Measurements from ENCODE around the gene CHMP6. TPM values are rescaled to one million over a fixed set of nuclear protein-coding genes. Genes with fewer than 3 reads are reported as not detected.
A peak's percentile ranks its signal among the peaks of the same experiment; 100 is the strongest.
"Not testable (repeated sequence)": the region's sequence is repeated elsewhere in the genome, so short reads cannot be mapped to it uniquely, and the experiment has no call there.

Gene CHMP6
- total RNA-seq, 1 donor = 17.4 TPM

- no peak for TF ChIP-seq CTCF (IDR thresholded peaks at IDR 0.05; ENCODE audit: insufficient read depth, low read length)
- no peak overlapping the region for H3K4me3 ChIP-seq (ENCODE audit: low read depth, low read length)
- no peak for DNase-seq (ENCODE audit: low read depth)
Measured at GRCh38 chr17:81013642-81014041, 22.0 kb downstream of the CHMP6 start.

GRCh38 chr17:81015136-81015535, 23.5 kb downstream of the CHMP6 start:
- no peak overlapping the region for H3K4me3 ChIP-seq (ENCODE audit: low read depth, low read length)
- TF ChIP-seq CTCF (IDR thresholded peaks at IDR 0.05; ENCODE audit: insufficient read depth, low read length) = no peak
- DNase-seq (ENCODE audit: low read depth) = no peak

GRCh38 chr17:81016575-81016974, 24.9 kb downstream of the CHMP6 start:
- no peak for TF ChIP-seq CTCF (IDR thresholded peaks at IDR 0.05; ENCODE audit: insufficient read depth, low read length)
- DNase-seq (ENCODE audit: low read depth) = no peak
- H3K4me3 ChIP-seq (ENCODE audit: low read depth, low read length) = no peak overlapping the region

- H3K4me3 ChIP-seq (ENCODE audit: low read depth, low read length); DNase-seq (ENCODE audit: low read depth): not testable (repeated sequence)
Measured at GRCh38 chr17:81017330-81017729, 25.7 kb downstream of the CHMP6 start.

GRCh38 chr17:81018044-81018802, 26.6 kb downstream of the CHMP6 start:
- H3K4me3 ChIP-seq (ENCODE audit: low read depth, low read length) = no peak overlapping the region
- peak; percentile 29 for DNase-seq (ENCODE audit: low read depth)
- TF ChIP-seq CTCF (IDR thresholded peaks at IDR 0.05; ENCODE audit: insufficient read depth, low read length) = no peak

- no peak for TF ChIP-seq CTCF (IDR thresholded peaks at IDR 0.05; ENCODE audit: insufficient read depth, low read length)
- DNase-seq (ENCODE audit: low read depth) = no peak
Measured at GRCh38 chr17:81019563-81020442, 28.2 kb downstream of the CHMP6 start.

GRCh38 chr17:81020443-81020766, 28.8 kb downstream of the CHMP6 start:
- H3K4me3 ChIP-seq (ENCODE audit: low read depth, low read length) = no peak overlapping the region
- no peak for DNase-seq (ENCODE audit: low read depth)
- no peak for TF ChIP-seq CTCF (IDR thresholded peaks at IDR 0.05; ENCODE audit: insufficient read depth, low read length)

More at GRCh38 chr17:81019563-81020442, 28.2 kb downstream of the CHMP6 start:
- no peak overlapping the region for H3K4me3 ChIP-seq (ENCODE audit: low read depth, low read length)

Measured in fibroblast of the aortic adventitia (primary cell).